ENCODE results near the gene KLC1.

GRCh38 chr14:103606963-103607668 is 21.9 kb upstream of the KLC1 start:
- TF ChIP-seq CTCF (conservative IDR thresholded peaks at IDR 0.05; ENCODE audit: low read depth, low read length), result peak; percentile 49
- TF ChIP-seq EZH2 (IDR thresholded peaks at IDR 0.05; ENCODE audit: low read length, unreplicated experiment), result no peak

Measured in PC-3 (cell line).